GM18502 (cell line): ENCODE data around the gene ROPN1B.

Source experiments
- ATAC-seq: cut with Tn5 transposase; IDR thresholded peaks from one replicate; pipeline ENCODE4 v1.9.1; 2021; ENCODE audit warnings: mild to moderate bottlenecking; ENCODE audit not compliant: unreplicated experiment, poor library complexity

The ROPN1B gene

DNA sequence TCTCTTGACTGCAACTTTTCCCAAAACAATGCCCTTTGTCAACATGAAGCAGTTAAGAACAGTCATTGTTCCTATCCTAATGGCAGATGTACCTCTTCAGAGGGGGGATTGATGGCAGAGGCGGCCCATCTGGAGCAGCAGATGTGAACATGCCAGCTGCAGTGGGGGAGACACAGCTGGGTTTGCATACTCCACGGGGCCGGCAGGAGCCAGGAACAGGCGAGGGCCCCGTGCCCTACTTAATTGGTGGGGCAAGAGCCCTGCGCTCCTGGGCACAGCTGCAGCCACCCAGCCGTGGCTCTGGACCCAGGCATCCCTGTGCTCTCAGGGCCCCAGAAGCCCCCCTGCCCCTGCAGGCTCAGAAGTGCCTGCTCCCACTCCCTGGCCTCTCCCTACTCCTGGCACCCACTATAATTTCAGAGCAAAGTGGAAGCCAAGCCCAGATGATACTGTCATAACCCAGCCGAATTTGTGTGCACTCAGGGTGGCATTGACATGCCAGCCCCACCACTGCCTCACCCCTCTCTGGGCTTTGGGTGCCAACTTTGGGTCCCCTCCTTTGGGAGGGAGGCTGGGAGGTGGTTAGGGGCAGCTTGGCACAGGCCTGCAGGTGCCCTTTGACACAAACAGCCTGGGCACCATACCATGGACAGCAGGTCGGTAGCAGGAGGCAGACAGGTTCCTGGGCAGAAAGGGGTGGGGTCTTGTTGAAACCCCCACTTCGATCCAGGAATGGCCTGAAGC is 34.6 kb downstream of the ROPN1B start:
- no peak for ATAC-seq

DNA sequence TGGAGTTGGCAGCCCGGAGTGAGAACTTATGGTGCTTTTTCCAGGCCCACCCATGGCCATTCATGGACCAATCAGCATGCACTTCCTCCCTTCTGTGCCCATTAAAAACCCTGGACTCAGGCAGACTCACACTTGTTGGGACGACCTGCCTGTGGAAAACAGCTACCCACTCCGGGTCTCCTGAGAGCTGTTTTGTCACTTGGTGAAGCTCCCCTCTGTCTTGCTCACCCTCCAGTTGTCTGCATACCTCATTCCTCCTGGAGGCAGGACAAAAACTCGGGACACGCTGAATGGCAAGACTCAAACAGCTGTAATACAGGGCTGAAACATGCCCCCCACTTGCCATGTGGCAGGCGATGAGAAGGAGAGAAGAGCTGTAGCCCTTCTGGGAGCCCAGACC is 35.2 kb downstream of the ROPN1B start:
- ATAC-seq: no peak

DNA sequence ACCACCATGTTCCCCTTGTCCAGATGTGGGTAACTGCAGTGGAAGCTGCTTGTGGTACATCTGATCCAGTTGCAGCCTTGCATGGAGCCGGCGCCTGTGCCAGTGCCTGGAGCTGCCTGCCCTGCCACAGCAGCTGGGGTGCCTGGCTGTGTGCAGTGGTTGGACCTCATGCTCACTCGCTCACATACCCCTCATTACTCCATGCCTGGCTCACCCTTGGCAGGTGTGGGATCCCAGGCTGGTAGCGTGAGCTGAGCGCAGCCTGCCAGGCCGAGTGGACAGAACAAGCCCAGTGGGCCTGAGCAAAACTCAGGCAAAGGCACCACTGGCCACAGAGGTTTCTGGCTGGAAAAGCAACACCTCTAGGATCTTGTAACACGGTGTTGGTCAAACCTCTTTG is 35.7 kb downstream of the ROPN1B start:
- no peak for ATAC-seq

DNA sequence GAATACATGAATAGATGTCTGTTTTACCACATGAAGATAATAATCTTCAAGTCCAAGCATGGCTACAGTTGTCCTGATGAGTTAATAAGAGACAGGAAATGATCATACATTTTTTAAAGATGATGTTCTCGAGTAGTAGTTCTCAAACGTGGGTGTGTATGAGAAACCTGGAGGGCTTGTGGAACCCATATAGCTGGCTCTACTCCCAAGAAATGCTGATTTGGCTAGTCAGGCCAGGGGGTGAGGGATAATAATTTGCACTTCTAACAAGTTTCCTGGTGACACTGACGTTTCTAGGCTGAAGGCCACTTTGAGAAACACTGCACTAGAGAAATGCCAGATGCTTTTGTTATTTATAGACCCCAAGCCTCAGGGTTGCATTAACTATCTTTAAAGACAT is 37.0 kb downstream of the ROPN1B start:
- ATAC-seq: no peak

DNA sequence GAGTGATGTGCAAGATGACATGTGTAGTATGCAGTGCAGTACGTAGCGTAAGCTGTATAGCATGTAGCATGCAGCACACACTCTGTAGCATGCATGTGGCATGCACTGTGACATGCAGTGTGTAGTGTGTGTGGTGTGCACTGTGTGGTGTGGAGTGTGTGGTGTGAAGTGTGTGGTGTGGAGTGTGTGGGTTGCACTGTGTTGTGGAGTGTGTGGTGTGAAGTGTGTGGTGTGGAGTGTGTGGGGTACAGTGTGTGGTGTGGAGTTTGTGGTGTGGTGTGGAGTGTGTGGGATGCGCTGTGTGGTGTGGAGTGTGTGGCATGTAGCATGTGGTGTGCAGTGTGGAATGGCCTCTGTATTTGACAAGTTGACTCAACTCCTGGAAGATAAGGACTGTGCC is 39.2 kb downstream of the ROPN1B start:
- no peak for ATAC-seq

DNA sequence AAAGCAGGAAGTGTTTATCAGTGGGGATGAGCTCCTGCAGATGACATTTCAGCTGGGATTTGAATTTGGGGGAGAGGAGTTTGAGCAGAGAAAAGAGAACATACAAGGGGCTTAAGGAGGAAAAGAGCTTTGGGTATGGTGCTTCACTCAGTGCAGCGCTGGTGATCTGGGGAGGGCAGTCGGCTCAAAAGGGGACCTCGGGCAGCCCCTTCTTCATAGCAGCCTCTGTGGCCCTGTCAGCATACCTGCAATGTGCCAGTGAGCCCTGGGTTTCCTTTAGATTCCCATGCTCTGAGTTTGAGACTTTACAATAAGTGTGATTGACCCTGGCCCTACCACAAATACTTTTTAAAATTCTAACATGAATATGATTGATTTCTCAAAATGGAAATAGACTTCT is 40.2 kb downstream of the ROPN1B start:
- ATAC-seq: no peak

DNA sequence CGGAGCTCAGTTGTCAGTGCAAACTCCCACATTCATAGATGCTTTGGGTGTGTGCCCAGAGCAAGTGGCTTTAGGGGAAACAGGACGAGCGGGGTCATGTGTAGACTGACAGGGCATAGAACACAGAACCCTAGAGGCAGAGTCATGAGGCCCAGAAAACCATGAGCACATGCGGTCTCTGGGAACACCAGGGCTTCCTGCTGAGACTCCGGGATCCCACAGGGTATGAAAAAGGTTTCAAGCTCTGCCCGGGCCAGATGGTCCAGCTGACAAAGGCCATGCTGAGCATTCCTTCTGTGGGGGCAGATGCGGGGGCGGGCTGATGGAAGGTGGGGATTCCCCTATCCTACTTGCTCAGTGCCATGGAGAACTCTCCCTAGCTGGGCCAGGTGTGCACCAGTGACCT is 44.8 kb downstream of the ROPN1B start:
- no peak for ATAC-seq

DNA sequence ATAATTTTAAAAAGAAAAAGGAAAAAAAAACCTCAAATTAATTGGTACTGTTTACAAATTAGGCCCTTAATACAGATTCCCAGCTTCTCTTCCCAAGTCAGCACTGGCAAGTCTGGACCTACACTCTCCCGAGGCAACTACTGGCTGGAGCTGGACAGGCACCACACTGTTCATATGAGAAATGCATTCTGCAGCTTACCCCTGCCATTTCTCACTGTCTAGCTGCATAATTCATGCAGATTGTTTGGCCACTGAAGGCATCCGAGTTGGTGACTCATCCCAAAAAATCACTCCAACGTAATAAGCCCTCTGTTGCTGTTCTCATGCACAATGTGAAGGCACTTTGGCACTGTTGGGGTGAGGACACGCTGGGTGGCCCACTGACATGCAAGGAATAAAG is 45.3 kb downstream of the ROPN1B start:
- no peak for ATAC-seq

DNA sequence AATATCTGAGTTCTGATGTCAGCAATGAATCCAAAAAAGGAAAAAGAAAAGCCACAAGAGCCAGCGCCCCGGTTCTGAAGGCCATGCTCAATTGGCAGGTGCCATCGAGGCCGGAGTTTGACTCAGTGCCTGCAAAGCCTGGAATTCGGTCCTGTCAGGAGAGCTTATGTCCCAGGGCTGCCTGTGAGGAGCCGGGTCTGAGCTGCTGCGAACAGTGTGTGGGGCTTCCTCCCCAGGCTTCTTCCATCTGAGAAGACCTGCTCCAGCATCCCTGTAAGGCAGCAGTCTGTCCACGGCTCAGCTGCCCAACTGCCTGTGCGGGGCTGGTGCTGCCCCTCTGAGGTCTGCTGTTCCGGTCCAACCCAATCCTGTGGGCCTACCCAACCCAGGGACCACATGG is 46.1 kb downstream of the ROPN1B start:
- no peak for ATAC-seq

DNA sequence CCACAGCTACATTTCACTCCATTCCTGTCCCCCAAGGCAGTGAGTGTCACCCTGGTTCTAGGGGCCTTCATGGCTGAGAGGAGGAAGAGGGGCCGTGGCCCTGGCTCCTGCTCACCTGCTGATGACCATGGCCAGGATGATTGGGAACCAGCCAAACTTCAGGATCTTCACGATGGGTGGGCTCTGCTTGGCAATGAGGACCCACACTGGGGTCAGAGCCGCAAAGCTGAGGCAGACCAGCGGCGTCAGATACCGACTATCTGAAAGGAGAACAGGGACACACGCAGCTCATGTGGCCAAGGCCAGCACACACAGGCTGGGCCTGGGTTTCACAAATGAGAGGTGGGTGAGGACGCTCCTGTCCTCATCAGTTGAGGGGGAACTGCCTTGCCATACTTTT is 47.6 kb downstream of the ROPN1B start:
- ATAC-seq: no peak

DNA sequence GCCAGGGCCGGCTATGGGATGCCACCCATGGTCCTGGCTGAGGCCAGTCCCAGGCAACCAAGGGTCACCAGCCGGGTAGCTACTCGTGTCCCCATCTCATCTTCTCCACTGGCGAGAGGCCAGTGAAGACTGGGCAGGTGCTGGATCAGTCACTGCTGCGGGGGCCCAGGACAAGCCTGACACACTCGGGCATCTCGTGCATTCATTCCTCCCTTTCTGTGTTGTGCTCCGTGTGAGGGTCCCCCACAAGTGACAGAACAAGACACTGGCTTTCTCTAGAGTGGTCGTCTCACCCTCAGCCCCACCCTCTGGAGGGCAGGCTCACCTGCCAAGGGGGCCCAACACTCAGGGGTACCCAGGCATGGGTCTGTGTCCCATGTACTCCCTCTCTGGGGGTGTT is 48.4 kb downstream of the ROPN1B start:
- no peak for ATAC-seq

DNA sequence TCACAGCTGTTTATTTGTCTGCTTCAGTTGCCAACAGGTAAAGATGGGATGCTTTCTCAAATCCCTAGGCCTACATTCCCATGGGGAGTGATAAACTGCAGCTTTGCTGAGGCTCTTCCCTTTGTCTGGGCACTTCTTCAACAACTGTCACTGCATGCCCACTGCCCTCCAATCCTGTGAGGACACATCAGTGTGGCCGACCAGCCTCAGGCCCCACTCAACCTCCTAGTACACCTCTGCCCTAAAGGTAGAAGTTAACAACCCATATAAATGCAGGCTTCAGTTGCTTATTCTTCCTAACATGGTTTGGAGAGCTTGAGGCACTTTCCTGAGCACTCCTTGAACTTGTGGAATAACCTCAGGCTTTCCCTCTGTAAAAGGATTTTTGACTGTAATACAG is 49.6 kb downstream of the ROPN1B start:
- no peak for ATAC-seq

DNA sequence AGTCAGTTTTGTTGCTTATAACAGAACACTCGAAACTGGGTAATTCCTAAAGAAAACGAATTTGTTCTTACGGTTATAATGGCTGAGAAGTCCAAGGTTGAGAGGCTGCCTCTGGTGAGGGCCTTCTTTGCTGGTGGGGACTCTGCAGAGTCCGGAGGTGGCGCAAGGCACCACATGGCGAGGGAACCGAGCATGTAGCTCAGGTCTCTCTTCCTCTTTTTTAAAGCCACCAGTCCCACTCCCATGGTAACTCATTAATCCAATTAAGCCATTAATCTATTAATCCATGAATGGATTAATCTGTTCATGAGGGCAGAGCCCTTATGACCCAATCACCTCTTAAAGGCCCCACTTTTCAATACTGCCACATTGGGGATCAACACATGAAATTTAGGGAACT is 50.0 kb downstream of the ROPN1B start:
- no peak for ATAC-seq

DNA sequence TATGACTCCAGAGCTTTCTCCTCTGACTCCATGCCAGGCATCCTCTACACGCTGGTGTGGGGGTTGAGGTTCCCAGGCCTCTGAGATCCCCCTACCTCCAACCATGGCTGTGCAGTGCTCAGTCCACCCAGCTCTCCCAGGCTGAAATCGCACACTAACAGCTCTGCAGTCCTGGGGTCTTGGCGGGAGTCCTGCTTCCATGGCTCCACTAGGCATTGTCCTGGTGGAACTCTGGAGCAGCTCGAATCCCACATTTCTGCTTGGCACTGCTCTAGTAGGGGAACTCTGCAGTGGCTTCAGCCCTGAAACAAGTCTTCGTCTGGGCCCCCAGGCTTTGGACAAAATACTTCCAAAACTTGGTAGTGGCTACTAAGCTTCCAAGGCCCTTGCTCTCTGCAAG is 50.7 kb downstream of the ROPN1B start:
- no peak for ATAC-seq

DNA sequence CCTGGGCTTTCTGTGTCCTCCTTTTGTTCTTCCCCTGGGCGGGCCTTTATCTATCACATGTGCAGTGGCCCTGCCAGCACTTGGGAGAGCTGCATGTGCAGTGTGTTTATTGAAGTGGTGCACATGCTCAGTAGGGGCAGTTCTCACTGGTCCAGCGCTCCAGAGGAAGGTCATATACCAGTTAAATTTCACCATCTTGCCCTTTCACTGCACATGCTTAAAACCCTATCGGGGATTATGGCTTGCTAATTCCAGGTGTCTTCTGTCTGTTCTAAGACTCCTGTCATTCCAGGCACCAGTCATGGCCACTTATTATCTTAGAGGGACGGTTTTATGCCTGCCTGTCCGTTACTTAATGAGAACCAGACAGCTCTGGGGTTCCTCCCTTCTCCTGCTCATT is 52.2 kb downstream of the ROPN1B start:
- ATAC-seq: no peak

DNA sequence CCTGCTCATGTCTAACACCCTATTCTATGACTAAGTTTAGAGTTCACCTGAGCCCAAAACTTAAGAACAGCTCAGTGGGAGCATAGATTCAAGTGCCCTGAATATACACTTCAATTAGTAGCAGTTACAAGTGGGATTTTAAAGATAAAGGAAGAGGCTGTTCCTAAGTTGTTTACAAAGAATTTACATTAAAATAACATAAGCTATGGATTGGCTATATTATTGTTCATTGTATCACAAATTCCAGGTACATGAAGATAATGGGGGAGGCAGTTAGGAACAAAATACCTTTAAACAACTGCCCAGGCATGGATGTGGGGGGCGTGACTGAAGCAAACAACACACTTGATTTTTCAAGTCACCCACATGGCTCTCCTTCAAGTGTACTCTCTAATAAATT is 52.7 kb downstream of the ROPN1B start:
- no peak for ATAC-seq

DNA sequence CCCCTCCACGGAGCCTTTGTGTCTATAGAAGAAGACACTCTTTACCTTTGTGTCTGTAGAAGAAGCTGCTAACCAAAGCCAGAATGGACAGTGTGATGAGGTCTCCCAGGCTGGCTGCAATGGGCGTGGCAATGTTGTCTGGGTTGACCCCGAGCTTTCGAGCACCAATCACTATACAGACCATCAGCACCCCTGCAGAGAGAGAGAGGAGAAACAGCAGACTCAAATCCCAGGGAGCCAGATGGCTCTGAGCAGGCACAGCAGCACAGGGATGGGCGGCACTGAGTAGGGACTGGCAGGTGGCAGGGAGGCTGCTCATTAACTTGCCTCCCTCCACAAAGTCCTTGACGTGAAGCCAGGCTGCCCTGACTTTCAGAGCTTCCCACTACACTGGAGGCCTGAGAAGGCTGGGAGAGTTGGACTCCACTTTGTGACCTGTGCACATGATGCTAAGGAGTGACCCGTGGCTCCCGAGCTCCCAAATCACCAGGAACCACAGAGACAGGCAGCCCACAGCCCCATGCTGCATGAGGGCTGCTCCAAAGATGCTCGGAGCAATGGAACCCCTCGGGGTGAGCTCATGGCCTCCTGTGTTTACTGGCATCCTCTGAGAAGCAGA is 53.9 kb downstream of the ROPN1B start:
- no peak for ATAC-seq

DNA sequence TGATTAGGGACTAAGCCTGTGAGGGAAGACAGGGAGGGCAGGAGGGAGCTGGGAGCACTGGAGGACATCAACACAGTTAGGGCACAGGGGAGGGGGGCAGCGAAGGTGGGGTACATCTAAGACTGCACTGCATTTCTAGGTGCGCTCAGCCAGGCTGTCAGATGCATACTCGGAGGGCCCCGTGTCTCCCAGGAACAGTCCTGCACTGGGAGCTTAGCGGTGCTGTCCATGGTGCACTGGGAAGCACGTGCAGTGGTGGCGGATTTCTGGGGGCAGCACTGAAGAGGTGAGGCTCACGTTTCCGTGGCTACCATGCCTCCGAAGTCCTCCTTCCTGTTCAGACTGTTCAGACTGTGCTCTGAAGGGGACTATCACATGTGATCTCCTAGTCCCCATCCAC is 54.4 kb downstream of the ROPN1B start:
- ATAC-seq: no peak

DNA sequence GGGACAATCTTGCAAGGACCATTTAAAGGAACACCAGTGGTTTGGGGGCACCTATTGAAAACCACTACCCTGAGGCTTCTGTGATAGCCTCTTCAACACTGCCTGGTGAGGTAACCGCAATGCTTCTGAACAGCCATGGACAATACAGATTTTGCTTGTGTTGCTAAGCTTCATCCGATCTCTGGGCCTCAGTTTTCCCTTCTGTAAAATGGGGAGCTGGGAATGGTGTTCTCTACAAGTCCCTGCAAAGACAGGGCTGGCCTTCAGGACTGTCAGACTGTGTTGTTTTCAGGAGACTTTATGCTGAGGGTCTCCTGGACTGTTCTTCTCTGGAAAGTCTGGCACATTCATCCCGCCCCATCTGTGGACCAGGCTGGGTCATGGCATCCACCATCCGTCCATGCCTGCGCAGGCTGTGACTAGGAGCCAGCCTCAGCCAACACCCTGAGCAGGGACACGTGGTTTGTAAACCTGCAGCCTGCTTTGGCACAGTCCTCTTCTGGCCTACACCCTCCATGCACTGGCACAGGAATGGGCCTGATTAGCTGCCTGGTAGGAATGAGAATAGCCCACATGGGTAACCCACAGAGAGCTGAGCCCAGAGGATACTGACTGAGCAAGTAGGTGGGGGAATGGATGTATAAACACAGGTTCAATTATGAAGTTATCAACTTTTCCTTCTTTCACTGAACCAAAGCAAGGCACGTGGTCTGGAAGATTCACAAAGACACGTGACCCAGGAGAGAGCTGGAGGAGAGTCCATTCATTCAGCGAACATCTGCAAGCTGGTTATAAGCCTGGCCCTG is 55.3 kb downstream of the ROPN1B start:
- no peak for ATAC-seq

DNA sequence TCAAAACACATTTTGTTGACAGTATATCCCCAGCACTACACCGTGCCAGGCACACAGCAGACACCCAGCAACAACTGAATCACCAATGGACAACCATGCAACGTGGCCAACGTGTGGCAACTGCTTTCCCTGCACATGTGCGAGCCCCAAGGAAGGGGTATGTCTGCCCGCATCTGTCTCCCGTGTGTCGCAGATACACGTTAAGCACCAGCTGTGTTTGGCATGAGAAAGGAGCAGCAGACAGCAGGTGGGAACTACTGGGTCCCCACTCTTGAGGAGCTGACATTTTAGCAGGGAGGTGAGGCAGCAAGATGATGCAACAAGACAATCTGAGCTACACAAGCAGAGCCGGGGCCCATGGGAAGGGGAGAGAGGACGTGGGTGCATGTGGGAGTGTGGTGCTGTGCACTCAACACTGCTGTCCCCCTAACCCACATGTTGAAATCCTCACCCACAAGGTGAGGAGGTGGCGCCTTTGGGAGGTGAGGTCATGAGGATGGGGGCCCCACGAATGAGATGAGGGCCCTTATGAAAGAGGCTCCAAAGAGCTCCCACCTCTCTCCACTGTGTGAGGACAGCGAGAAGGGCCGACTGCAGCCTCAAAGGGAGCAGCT is 56.2 kb downstream of the ROPN1B start:
- ATAC-seq: no peak

DNA sequence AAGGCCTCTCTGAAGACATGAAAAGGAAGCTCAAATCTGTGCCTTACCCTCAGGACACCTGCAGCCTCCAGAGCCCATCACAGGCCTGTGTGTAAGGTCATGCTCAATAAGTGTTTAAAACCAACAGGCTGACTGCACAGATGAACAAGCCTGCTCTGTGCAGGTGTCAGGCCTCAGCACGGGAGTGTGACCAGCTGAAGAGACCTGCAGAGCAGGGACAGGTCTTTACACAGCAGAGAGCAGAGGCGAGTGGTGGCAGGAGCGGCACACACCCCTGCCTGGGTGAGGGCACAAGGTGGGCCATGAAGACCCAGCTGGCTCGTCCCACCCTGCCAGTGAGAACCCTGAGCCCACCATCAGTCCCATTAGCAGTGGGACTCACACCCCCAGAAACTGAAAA is 56.9 kb downstream of the ROPN1B start:
- no peak for ATAC-seq
